Measurements from ENCODE around the gene SRD5A1. TPM values are rescaled to one million over a fixed set of nuclear protein-coding genes. Genes with fewer than 3 reads are reported as not detected.

SRD5A1 gene
- polyA plus RNA-seq, 4 donors = 7.5 to 16.6 (median 11.9) TPM

DNA sequence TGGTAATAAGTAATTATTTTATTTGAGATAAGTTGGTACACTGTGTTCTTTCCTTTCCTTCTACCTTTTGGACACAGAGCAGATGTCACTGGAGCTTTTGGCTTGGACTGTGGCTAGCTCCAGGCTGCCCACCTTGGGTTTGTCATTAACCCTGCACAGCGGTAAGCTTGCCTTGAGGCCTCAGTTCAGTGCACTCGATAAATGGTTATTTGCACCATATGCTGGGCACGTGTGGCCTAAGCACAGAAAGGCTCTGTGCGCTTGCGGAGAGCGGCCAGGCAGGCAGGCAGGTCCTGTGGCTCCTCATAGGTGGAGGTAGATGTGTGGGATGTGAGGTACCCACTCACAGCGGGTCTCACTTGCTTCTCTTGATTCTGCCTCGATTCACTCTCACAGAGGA is 50.0 kb downstream of the SRD5A1 start:
- WGBS, 3 donors = 84 to 90% (median 89%) methylated on average over 8 of the region's 8 CpGs
- no peak for FAIRE-seq
- Histone ChIP-seq H3K27ac (ENCODE audit: low read depth in 1 of 3, low read length in 2 of 3) (no peak overlapping the region), H3K4me3 (ENCODE audit: low read depth in 1 of 3, low read length in 3 of 3) (no peak overlapping the region), H3K4me1 (ENCODE audit: control insufficient read depth in 3 of 3, insufficient read depth in 2 of 3, low read depth in 1 of 3, low read length in 2 of 3) (peaks cover 0 to 3% (median 0%) of the 10 kb centered on the region in 3 donors), H3K27me3 (ENCODE audit: control insufficient read depth in 3 of 3, insufficient read depth in 3 of 3, low read length in 3 of 3) (peaks cover 0 to 5% (median 0%) of the 10 kb centered on the region in 3 donors), H3K36me3 (ENCODE audit: control insufficient read depth in 3 of 3, insufficient read depth in 2 of 3, low read depth in 1 of 3, low read length in 3 of 3) (no peaks in the 10 kb centered on the region), H3K9me3 (ENCODE audit: control insufficient read depth in 2 of 2, insufficient read depth in 1 of 2, low read depth in 1 of 2, low read length in 1 of 2) (no peaks in the 10 kb centered on the region)
- no peak for DNase-seq

DNA sequence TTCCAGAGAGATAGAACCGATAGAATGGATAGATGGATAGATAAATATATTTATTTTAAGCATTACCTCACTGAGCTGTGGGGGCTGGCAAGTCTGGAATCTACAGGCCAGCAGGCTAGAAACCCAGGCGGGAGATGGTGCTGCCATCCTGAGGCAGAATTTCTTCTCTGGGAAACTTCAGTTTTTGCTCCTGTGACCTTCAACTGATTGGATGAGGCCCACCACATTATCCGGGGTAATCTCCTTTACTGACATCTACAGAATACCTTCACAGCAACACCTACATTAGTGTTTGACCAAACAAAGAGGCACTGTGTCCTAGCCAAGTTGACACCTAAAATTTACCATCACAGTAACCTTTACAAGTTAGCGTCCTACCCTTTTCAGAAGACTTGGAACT is 50.8 kb downstream of the SRD5A1 start:
- peaks cover 0 to 3% (median 0%) of the 10 kb centered on the region in 3 donors for H3K4me1 ChIP-seq (ENCODE audit: control insufficient read depth in 3 of 3, insufficient read depth in 2 of 3, low read depth in 1 of 3, low read length in 2 of 3)
- FAIRE-seq (no peak), DNase-seq (no peak)
- no peaks in the 10 kb centered on the region for H3K36me3 ChIP-seq (ENCODE audit: control insufficient read depth in 3 of 3, insufficient read depth in 2 of 3, low read depth in 1 of 3, low read length in 3 of 3)
- 72 to 81% (median 80%) methylated on average over 4 of the region's 4 CpGs for WGBS, 3 donors
- peaks cover 0 to 6% (median 0%) of the 10 kb centered on the region in 3 donors for H3K27me3 ChIP-seq (ENCODE audit: control insufficient read depth in 3 of 3, insufficient read depth in 3 of 3, low read length in 3 of 3)
- no peaks in the 10 kb centered on the region for H3K9me3 ChIP-seq (ENCODE audit: control insufficient read depth in 2 of 2, insufficient read depth in 1 of 2, low read depth in 1 of 2, low read length in 1 of 2)
- H3K27ac ChIP-seq (ENCODE audit: low read depth in 1 of 3, low read length in 2 of 3) = no peak overlapping the region
- no peak overlapping the region for H3K4me3 ChIP-seq (ENCODE audit: low read depth in 1 of 3, low read length in 3 of 3)

DNA sequence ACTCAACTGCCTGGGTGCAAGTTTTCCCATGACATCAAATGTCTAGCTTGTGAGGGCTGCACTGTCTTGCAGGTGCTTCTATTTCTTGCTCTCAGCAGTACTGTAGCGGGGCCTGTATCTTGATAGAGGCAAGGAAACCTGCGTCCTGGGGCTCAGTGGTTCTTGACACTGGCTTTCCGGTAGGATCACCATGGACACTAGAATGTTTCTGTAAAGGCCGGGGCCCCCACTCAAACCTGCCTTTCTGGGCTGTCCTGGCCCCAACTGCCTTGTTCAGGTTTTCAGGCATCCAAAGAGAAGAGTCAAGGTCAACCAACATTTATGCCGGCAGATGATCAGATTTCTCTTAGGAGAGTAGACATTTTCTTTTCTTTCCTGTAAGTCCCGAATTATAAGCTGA is 53.3 kb downstream of the SRD5A1 start:
- Histone ChIP-seq H3K4me1 (ENCODE audit: control insufficient read depth in 3 of 3, insufficient read depth in 2 of 3, low read depth in 1 of 3, low read length in 2 of 3) (peaks cover 0 to 3% (median 0%) of the 10 kb centered on the region in 3 donors), H3K36me3 (ENCODE audit: control insufficient read depth in 3 of 3, insufficient read depth in 2 of 3, low read depth in 1 of 3, low read length in 3 of 3) (no peaks in the 10 kb centered on the region), H3K4me3 (ENCODE audit: low read depth in 1 of 3, low read length in 3 of 3) (no peak overlapping the region), H3K27ac (ENCODE audit: low read depth in 1 of 3, low read length in 2 of 3) (no peak overlapping the region), H3K27me3 (ENCODE audit: control insufficient read depth in 3 of 3, insufficient read depth in 3 of 3, low read length in 3 of 3) (peaks cover 0 to 6% (median 0%) of the 10 kb centered on the region in 3 donors), H3K9me3 (ENCODE audit: control insufficient read depth in 2 of 2, insufficient read depth in 1 of 2, low read depth in 1 of 2, low read length in 1 of 2) (no peaks in the 10 kb centered on the region)
- WGBS, 3 donors = 54 to 58% (median 55%) methylated on average over 6 of the region's 6 CpGs
- DNase-seq (no peak), FAIRE-seq (no peak)

DNA sequence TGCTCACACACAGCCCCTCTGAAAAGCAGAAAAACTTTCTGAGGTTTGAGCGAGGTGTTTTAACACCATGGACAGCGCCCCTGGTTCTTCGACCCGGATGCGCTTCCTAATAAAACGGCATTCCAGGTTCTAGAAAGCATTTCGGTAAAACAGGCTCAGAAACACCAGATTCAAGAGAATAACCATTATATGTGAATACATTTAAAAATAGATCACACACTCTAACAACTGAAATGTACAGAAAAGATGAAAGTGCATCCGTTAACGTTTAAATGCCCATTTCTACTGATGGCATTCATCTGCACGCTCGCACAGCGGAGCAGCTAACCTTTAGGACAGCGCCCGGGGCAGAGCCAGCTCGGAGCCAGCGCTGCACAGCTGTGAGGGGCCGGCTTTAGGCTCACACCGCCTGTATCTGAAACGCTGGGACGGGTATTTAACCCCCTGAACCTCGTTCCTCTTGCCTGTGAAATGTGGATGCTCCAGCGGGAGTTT is 53.7 kb downstream of the SRD5A1 start:
- Histone ChIP-seq H3K27me3 (ENCODE audit: control insufficient read depth in 3 of 3, insufficient read depth in 3 of 3, low read length in 3 of 3) (peaks cover 0 to 6% (median 0%) of the 10 kb centered on the region in 3 donors), H3K27ac (ENCODE audit: low read depth in 1 of 3, low read length in 2 of 3) (no peak overlapping the region), H3K36me3 (ENCODE audit: control insufficient read depth in 3 of 3, insufficient read depth in 2 of 3, low read depth in 1 of 3, low read length in 3 of 3) (no peaks in the 10 kb centered on the region), H3K4me3 (ENCODE audit: low read depth in 1 of 3, low read length in 3 of 3) (peak overlapping the region in 1 of 3 donors; percentile 8), H3K9me3 (ENCODE audit: control insufficient read depth in 2 of 2, insufficient read depth in 1 of 2, low read depth in 1 of 2, low read length in 1 of 2) (no peaks in the 10 kb centered on the region), H3K4me1 (ENCODE audit: control insufficient read depth in 3 of 3, insufficient read depth in 2 of 3, low read depth in 1 of 3, low read length in 2 of 3) (peaks cover 0 to 3% (median 0%) of the 10 kb centered on the region in 3 donors)
- FAIRE-seq = no peak
- peak; percentile 7 to 74 for DNase-seq
- WGBS, 3 donors = 2 to 6% (median 5%) methylated on average over 22 of the region's 22 CpGs

DNA sequence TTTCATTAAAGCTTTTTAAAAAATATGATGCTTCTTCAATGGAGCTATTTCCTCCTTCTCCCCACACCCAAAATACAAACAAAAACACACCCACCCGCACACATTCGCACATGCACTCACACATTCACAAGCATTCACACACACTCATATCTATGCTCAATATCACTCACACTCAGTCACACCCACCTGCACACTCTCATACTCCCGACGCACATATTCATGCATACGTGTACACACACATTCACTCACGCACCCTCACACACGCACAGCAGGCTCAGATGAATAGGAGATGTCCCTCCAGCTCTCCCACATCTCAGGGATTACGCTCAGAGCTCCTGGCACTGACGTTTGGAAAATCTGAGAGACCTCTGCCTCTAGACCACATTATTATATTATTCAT is 54.3 kb downstream of the SRD5A1 start:
- FAIRE-seq (no peak), DNase-seq (no peak)
- Histone ChIP-seq H3K27ac (ENCODE audit: low read depth in 1 of 3, low read length in 2 of 3) (no peak overlapping the region), H3K9me3 (ENCODE audit: control insufficient read depth in 2 of 2, insufficient read depth in 1 of 2, low read depth in 1 of 2, low read length in 1 of 2) (no peaks in the 10 kb centered on the region), H3K36me3 (ENCODE audit: control insufficient read depth in 3 of 3, insufficient read depth in 2 of 3, low read depth in 1 of 3, low read length in 3 of 3) (no peaks in the 10 kb centered on the region), H3K4me3 (ENCODE audit: low read depth in 1 of 3, low read length in 3 of 3) (no peak overlapping the region), H3K27me3 (ENCODE audit: control insufficient read depth in 3 of 3, insufficient read depth in 3 of 3, low read length in 3 of 3) (peaks cover 0 to 6% (median 0%) of the 10 kb centered on the region in 3 donors), H3K4me1 (ENCODE audit: control insufficient read depth in 3 of 3, insufficient read depth in 2 of 3, low read depth in 1 of 3, low read length in 2 of 3) (peaks cover 0 to 3% (median 0%) of the 10 kb centered on the region in 3 donors)
- WGBS, 3 donors = 57 to 70% (median 69%) methylated on average over 9 of the region's 9 CpGs

DNA sequence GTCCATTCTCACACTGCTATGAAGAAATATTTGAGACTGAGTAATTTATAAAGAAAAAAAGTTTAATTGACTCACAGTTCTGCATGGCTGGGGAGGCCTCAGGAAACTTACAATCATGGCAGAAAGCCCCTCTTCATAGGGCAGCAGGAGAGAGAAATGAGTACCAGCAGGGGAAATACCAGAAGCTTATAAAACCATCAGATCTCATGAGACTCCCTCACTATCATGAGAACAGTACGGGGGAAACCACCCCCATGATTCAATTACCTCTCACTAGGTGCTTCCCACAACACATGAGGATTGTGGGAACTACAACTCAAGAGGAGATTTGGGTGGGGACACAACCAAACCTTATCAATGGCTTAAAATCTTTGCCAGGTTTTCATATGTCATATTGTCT is 59.7 kb downstream of the SRD5A1 start:
- FAIRE-seq (no peak), DNase-seq (no peak)
- Histone ChIP-seq H3K4me3 (ENCODE audit: low read depth in 1 of 3, low read length in 3 of 3) (no peak overlapping the region), H3K4me1 (ENCODE audit: control insufficient read depth in 3 of 3, insufficient read depth in 2 of 3, low read depth in 1 of 3, low read length in 2 of 3) (no peaks in the 10 kb centered on the region), H3K27me3 (ENCODE audit: control insufficient read depth in 3 of 3, insufficient read depth in 3 of 3, low read length in 3 of 3) (peaks cover 0 to 4% (median 0%) of the 10 kb centered on the region in 3 donors), H3K27ac (ENCODE audit: low read depth in 1 of 3, low read length in 2 of 3) (no peak overlapping the region), H3K36me3 (ENCODE audit: control insufficient read depth in 3 of 3, insufficient read depth in 2 of 3, low read depth in 1 of 3, low read length in 3 of 3) (no peaks in the 10 kb centered on the region), H3K9me3 (ENCODE audit: control insufficient read depth in 2 of 2, insufficient read depth in 1 of 2, low read depth in 1 of 2, low read length in 1 of 2) (no peaks in the 10 kb centered on the region)
- WGBS, 3 donors = 36 to 59% (median 49%) methylated on average over 1 of the region's 1 CpG

DNA sequence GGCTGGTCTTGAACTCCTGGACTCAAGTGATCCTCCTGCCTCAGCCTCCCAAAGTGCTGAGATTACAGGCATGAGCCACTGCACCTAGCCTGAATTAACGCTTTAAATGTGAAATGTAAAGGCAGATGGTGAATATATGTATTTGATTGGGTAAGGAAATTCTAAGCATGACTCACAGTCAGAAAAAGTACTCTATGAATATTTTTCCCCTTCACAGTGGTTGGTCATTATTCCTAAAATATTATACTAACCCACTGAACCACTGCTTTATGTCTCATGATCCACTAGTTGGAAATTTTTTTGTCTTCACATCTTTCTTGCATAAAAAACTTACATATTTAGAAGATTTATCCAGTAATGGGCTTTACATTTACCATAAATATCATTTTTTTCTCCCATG is 65.5 kb downstream of the SRD5A1 start:
- Histone ChIP-seq H3K4me1 (ENCODE audit: control insufficient read depth in 3 of 3, insufficient read depth in 2 of 3, low read depth in 1 of 3, low read length in 2 of 3) (no peaks in the 10 kb centered on the region), H3K4me3 (ENCODE audit: low read depth in 1 of 3, low read length in 3 of 3) (no peak overlapping the region), H3K27ac (ENCODE audit: low read depth in 1 of 3, low read length in 2 of 3) (no peak overlapping the region), H3K27me3 (ENCODE audit: control insufficient read depth in 3 of 3, insufficient read depth in 3 of 3, low read length in 3 of 3) (peaks cover 0 to 5% (median 0%) of the 10 kb centered on the region in 3 donors), H3K9me3 (ENCODE audit: control insufficient read depth in 2 of 2, insufficient read depth in 1 of 2, low read depth in 1 of 2, low read length in 1 of 2) (no peaks in the 10 kb centered on the region), H3K36me3 (ENCODE audit: control insufficient read depth in 3 of 3, insufficient read depth in 2 of 3, low read depth in 1 of 3, low read length in 3 of 3) (no peaks in the 10 kb centered on the region)
- WGBS, 3 donors = 68 to 84% (median 81%) methylated on average over 1 of the region's 1 CpG
- FAIRE-seq = no peak
- no peak for DNase-seq

DNA sequence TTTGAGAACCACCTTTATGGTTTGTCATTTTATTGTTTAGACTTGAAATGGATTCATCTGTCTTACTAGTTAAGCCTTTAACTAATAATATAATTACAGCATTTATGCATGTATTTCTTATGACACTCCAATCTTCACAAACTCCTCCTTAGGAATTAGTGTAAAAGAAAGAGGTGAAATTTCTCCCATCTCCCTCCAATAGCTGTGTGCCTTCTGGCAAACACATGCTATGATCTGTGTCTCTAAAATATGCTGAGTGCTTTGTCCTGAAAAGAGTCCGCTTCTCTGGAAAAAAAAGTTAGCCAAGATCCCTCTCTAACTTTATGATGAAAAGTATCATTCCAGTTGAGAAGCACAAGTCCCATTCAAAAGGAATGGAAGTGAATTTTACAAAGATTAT is 66.1 kb downstream of the SRD5A1 start:
- H3K9me3 ChIP-seq (ENCODE audit: control insufficient read depth in 2 of 2, insufficient read depth in 1 of 2, low read depth in 1 of 2, low read length in 1 of 2) = no peaks in the 10 kb centered on the region
- H3K27me3 ChIP-seq (ENCODE audit: control insufficient read depth in 3 of 3, insufficient read depth in 3 of 3, low read length in 3 of 3) = peaks cover 0 to 5% (median 0%) of the 10 kb centered on the region in 3 donors
- DNase-seq (no peak), FAIRE-seq (no peak)
- no peaks in the 10 kb centered on the region for H3K36me3 ChIP-seq (ENCODE audit: control insufficient read depth in 3 of 3, insufficient read depth in 2 of 3, low read depth in 1 of 3, low read length in 3 of 3)
- H3K4me1 ChIP-seq (ENCODE audit: control insufficient read depth in 3 of 3, insufficient read depth in 2 of 3, low read depth in 1 of 3, low read length in 2 of 3) = no peaks in the 10 kb centered on the region
- H3K27ac ChIP-seq (ENCODE audit: low read depth in 1 of 3, low read length in 2 of 3) = no peak overlapping the region
- H3K4me3 ChIP-seq (ENCODE audit: low read depth in 1 of 3, low read length in 3 of 3) = no peak overlapping the region
- 80 to 89% (median 82%) methylated on average over 1 of the region's 1 CpG for WGBS, 3 donors

DNA sequence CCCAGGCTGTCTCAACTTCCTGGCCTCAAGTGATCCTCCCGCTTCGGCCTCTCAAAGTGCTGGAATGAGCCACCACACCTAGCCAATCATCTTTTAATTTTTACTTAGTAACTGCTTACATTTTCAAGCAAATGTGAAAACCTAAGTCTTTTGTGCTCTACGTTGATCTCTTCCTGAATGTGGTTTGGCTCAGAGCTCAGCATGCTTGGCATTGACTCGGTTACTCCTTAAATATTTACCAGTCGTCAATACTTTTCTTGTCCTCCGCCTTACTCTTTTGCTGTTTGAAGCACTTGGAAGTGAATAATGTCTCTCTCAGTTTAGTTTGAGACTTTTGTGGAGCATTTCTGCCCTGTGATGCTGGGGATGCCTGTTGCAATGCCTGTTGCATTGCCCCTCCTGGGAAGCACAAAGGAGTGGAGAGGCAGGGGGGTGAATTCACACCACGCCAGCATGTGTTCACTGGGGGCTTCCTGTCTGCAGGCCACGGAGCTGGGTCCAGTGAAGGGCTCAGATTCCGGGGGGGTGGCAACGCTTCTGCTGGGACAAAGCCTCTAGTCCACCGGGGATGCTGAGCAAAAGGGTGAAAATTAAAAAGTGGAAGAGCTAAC is 66.9 kb downstream of the SRD5A1 start:
- 55 to 59% (median 55%) methylated on average over 11 of the region's 11 CpGs for WGBS, 3 donors
- H3K36me3 ChIP-seq (ENCODE audit: control insufficient read depth in 3 of 3, insufficient read depth in 2 of 3, low read depth in 1 of 3, low read length in 3 of 3) = no peaks in the 10 kb centered on the region
- H3K4me3 ChIP-seq (ENCODE audit: low read depth in 1 of 3, low read length in 3 of 3) = no peak overlapping the region
- H3K9me3 ChIP-seq (ENCODE audit: control insufficient read depth in 2 of 2, insufficient read depth in 1 of 2, low read depth in 1 of 2, low read length in 1 of 2) = no peaks in the 10 kb centered on the region
- no peak overlapping the region for H3K27ac ChIP-seq (ENCODE audit: low read depth in 1 of 3, low read length in 2 of 3)
- no peaks in the 10 kb centered on the region for H3K4me1 ChIP-seq (ENCODE audit: control insufficient read depth in 3 of 3, insufficient read depth in 2 of 3, low read depth in 1 of 3, low read length in 2 of 3)
- no peak for DNase-seq
- no peak for FAIRE-seq
- peaks cover 0 to 5% (median 0%) of the 10 kb centered on the region in 3 donors for H3K27me3 ChIP-seq (ENCODE audit: control insufficient read depth in 3 of 3, insufficient read depth in 3 of 3, low read length in 3 of 3)

Measured in small intestine (tissue), 7 donors.